A673 (cell line): ENCODE results near the gene RNF215.

Experiments
- EZH2 ChIP-seq: fragments of 200-600 bp; sonication (generic); IDR thresholded peaks from 2 replicates; pipeline ENCODE4 v1.6.1; 2017; ENCODE audit warnings: borderline replicate concordance, low read depth, mild to moderate bottlenecking, mixed read lengths, antibody characterized with exemption, low read length; ENCODE audit not compliant: poor library complexity, severe bottlenecking
- TF ChIP-seq, protein P1 (sequence below): fragments of 300-800, 200-600 bp; sonication (generic); conservative IDR thresholded peaks from 2 replicates; pipeline ENCODE4 v1.5.1; 2017; ENCODE audit warnings: low read depth, mild to moderate bottlenecking, antibody characterized with exemption, low read length, moderate library complexity, mixed read lengths

GRCh38 chr22:30404307-30404706, 17.1 kb upstream of the RNF215 start:
- TF ChIP-seq, protein P1, sequence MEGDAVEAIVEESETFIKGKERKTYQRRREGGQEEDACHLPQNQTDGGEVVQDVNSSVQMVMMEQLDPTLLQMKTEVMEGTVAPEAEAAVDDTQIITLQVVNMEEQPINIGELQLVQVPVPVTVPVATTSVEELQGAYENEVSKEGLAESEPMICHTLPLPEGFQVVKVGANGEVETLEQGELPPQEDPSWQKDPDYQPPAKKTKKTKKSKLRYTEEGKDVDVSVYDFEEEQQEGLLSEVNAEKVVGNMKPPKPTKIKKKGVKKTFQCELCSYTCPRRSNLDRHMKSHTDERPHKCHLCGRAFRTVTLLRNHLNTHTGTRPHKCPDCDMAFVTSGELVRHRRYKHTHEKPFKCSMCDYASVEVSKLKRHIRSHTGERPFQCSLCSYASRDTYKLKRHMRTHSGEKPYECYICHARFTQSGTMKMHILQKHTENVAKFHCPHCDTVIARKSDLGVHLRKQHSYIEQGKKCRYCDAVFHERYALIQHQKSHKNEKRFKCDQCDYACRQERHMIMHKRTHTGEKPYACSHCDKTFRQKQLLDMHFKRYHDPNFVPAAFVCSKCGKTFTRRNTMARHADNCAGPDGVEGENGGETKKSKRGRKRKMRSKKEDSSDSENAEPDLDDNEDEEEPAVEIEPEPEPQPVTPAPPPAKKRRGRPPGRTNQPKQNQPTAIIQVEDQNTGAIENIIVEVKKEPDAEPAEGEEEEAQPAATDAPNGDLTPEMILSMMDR = no peak
- no peak for TF ChIP-seq EZH2
